ENCODE measurements around the gene MAD1L1.
A peak's percentile ranks its signal among the peaks of the same experiment; 100 is the strongest.
"Not testable (repeated sequence)": the region's sequence is repeated elsewhere in the genome, so short reads cannot be mapped to it uniquely, and the experiment has no call there.

The MAD1L1 gene

GRCh38 chr7:1976521-1976920, 256.2 kb downstream of the MAD1L1 start:
- DNase-seq: not testable (repeated sequence)

- no peak for DNase-seq
Observed at GRCh38 chr7:1975581-1975980, 257.2 kb downstream of the MAD1L1 start.

- no peak for DNase-seq
Observed at GRCh38 chr7:1975179-1975578, 257.6 kb downstream of the MAD1L1 start.

- no peak for DNase-seq
Observed at GRCh38 chr7:1974290-1975101, 258.2 kb downstream of the MAD1L1 start.

- DNase-seq: no peak
Observed at GRCh38 chr7:1973321-1974251, 259.2 kb downstream of the MAD1L1 start.

- DNase-seq: no peak
Observed at GRCh38 chr7:1972744-1973143, 260.0 kb downstream of the MAD1L1 start.

GRCh38 chr7:1971946-1972654, 260.6 kb downstream of the MAD1L1 start:
- no peak for DNase-seq

- DNase-seq: no peak
Observed at GRCh38 chr7:1970895-1971294, 261.9 kb downstream of the MAD1L1 start.

GRCh38 chr7:1970285-1970660, 262.5 kb downstream of the MAD1L1 start:
- DNase-seq: not testable (repeated sequence)

- DNase-seq: no peak
Observed at GRCh38 chr7:1969459-1970284, 263.1 kb downstream of the MAD1L1 start.

- no peak for DNase-seq
Observed at GRCh38 chr7:1968397-1969111, 264.2 kb downstream of the MAD1L1 start.

GRCh38 chr7:1967512-1968396, 265.0 kb downstream of the MAD1L1 start:
- DNase-seq: no peak

GRCh38 chr7:1966631-1967200, 266.0 kb downstream of the MAD1L1 start:
- no peak for DNase-seq

- DNase-seq: no peak
Observed at GRCh38 chr7:1965579-1966294, 267.0 kb downstream of the MAD1L1 start.

GRCh38 chr7:1964913-1965578, 267.7 kb downstream of the MAD1L1 start:
- no peak for DNase-seq

GRCh38 chr7:1964211-1964912, 268.4 kb downstream of the MAD1L1 start:
- DNase-seq: no peak

- DNase-seq: no peak
Observed at GRCh38 chr7:1963575-1963974, 269.2 kb downstream of the MAD1L1 start.

GRCh38 chr7:1961701-1962276, 271.0 kb downstream of the MAD1L1 start:
- peak; percentile 72 for DNase-seq

All from activated CD4-positive, alpha-beta T cell treated with anti-CD3 and anti-CD28 coated beads, Interleukin-2, Interleukin-6, amounts not matched to agents 100 ng/mL and 50 ng/mL, durations not matched to agents 16 hours and 8 hours (primary cell).